Medulla oblongata (tissue), 1 donor: ENCODE measurements around the gene CHDH.

Experiments used
- DNase-seq: peaks from one replicate; pipeline ENCODE4 v3.0.0-alpha.2; 2015; ENCODE audit errors: extremely low spot score

The CHDH gene

GRCh38 chr3:53808496-53808895 is 37.7 kb downstream of the CHDH start:
- no peak for DNase-seq

DNA sequence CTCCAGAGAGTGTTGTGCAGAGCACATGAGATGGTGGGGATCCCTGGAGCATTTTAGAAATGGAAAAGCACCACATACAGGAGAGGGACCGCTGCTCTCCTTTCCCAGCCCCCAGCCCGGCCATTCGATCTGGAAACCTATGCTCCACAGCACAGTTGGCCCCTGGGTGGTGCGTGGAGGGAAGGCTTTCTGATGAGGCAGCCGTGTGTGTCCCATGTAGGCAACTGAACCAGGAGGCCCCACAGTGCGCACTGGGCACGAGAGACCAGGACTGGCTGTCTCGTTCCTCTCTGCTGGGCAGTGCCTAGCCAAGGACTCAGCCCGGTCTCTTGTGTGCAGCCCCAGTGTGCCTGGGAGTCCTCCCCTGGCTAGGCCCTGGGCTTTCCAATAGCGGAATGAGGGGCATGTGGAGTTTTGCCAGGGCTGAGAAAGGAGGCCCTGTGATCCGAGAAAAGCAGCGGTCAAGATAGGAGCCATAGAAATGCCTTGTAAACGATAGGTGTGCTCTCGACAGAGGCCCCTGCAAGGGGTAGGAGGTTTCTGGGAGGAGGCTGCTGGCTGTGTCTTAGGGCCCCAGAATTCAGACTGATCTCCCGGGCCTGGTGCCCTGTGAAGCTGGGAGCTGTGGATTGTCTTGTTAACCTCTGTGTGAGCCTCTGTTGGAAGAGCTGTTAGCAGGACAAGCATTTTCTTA is 39.0 kb downstream of the CHDH start:
- no peak for DNase-seq

- no peak for DNase-seq
Observed at GRCh38 chr3:53806182-53807116, 39.8 kb downstream of the CHDH start.

GRCh38 chr3:53805463-53806159 is 40.6 kb downstream of the CHDH start:
- DNase-seq = no peak

DNA sequence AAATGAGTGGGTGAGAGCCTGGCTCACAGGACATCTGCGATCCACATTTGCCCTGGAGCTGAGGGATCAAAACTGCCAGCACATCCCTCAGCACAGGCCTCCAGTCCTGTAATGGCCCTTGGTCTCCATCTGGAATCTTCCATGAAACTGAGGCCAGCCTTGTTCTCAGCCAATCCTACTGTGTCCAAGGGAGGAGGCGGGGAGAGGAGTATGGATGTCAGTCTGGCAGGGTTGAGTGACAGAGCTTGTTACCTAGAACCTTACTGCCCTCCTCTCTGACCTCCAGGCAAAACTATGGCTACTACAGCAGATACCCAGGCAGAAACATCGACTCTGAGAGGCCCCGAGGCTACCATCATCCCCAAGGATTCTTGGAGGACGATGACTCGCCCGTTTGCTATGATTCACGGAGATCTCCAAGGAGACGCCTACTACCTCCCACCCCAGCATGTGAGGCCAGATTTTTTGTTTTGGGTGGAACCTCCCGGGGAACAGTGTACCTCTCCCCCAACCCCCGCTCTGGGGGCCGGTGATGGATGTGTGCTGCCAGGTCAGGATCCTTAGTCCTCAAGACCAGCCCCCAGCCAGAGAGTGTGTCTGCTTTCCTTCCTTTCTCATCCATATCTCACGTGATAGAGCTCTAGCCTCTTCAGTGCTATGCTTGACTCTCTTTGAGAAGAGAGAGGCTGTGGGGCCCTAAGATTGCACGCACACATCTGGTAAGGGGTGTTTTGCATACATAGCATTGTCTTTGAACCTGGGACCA is 41.3 kb downstream of the CHDH start:
- DNase-seq = no peak

- DNase-seq = no peak
Observed at GRCh38 chr3:53803816-53804695, 42.2 kb downstream of the CHDH start.

DNA sequence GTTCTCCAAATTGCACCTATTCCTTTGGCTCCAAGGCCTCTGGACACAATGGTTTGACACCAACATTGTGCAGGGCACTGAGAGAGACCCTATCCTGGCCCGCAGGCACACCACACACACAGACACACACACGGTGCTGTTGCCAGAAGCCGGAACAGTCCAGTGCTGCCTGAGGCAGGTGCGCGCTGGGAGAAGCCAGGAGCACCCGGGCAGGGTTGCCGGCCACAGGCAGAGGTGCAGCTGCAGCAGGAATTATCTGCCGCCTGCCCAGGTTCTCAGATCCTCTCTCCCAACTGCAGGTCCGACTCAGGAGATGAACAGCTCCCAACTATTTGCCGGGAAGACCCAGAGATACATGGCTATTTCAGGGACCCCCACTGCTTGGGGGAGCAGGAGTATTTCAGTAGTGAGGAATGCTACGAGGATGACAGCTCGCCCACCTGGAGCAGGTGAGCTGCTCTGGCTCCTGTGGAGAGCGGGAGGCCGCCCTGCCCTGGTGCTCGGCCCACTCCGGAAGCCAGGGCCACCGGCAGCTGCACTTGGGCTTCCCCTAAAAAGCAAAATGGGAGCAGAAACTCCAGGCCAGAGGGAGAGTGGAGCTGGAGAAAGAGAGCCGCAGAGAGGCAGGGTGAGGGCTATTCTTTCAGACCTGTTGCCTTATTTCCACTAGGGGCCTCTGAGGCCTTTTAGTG is 42.9 kb downstream of the CHDH start:
- DNase-seq = no peak

DNA sequence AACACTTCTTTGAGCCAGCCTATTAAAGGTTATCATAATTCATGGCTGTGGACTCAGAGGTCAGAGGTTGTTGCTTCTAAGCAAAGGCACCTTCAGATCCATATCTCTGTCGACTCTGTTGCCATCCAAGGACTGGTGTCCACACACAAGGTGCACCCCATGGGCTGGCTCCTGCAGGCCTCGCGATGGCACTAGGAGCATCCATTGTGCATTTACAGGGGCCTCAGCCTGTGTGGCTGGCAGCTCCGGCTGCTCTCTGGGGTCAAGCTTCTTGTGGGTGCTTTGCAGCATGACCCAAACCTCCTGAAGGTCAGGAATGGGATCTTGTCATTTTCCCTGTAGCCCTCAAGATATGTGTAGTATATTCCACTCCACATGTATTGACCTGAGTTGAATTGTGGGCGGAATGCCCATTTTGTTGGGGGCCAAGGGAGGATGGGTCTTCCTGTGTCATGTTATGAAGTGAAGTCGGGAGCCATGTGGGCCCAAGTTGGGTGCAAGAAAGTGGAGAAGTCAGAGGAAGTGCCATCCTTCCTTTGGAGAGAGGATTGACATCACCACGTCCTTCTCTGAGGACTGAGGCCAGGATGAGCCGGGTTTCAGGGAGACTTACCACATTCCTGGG is 43.9 kb downstream of the CHDH start:
- DNase-seq = no peak

- no peak for DNase-seq
Observed at GRCh38 chr3:53801319-53801718, 44.9 kb downstream of the CHDH start.

DNA sequence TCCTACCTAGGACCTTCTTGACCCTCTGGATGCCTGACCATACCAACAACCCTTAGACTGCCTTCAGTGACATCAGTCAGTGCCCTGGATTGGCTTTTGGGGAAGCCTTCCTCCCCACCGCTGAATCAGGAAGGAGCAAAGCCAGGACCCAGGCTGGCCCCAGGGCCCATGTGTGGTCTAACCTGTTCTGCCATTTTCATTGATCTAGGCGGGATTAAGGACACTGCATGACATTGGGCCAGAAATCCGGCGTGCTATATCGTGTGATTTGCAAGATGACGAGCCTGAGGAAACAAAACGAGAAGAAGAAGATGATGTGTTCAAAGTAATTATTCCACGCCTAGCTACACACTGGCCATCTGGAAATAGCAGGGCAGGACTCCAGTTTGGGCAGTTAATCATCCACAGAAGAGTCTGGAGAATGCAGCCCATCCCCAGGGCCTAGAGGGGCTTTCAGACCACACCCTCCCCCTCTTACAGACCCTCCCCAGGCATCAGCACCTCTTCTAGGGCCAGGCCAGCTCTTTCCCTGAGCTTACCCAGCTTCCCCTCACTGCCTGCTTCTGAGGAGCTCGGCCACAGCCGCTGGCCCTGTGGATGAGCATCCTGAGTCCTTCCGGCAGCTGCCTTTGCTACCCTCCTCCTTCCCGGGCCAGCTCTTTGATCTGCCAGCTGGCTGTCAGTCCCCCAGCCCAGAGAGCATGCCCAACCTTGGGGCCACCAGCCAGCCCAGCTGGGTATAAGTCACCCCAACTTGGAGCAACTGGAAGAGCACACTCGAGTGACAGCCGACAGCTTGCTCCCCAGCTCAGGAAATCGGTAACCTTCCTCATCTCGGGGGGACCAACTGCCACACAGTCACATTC is 45.9 kb downstream of the CHDH start:
- DNase-seq = no peak

DNA sequence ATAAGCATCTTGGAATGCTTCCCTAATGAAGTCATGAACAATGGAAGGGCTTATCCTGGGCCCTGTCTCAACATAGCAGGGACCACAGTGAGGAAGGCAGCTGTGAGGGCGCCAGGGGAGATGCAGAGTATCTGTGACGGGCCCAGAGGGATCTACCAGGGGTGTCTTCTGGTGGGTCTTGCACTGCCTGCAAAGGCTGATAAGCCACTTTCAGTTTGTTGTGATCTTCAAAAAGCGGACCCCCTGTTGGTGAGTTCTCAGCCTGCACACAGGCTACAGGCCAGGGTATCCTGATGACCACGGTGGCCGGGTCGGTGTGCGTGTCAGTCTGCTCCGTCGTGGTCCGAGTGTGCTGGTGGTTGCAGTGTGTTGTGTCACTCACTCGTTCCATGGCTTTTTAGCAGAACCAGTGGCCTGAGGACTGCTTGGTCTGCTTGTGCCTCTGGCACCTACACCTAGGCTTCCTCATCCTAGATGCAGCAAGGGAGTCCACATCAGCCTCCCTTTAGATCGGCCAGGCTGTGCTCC is 46.8 kb downstream of the CHDH start:
- DNase-seq = no peak

GRCh38 chr3:53798144-53798543 is 48.1 kb downstream of the CHDH start:
- DNase-seq = no peak

- DNase-seq = peak; percentile 59
Observed at GRCh38 chr3:53795789-53796560, 50.2 kb downstream of the CHDH start.

DNA sequence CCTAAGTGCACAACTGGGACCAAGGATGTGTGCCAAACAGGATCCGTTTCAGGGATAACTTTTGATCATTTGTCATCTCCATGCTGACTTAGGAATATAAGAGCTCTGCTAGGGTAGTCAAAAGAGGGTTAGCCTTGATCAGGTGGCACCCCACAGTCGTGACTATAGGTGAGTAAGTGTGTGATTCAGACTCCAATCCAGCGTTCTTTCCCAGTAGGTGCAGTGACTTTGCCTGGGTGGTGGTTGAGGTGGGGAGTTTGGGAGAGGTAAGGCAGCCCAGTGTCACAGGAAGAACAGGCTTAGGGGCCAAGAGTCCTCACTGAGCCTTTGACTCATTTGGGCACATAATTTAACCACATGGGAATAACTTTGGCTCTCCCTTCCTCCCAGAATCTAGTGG is 51.0 kb downstream of the CHDH start:
- no peak for DNase-seq

DNA sequence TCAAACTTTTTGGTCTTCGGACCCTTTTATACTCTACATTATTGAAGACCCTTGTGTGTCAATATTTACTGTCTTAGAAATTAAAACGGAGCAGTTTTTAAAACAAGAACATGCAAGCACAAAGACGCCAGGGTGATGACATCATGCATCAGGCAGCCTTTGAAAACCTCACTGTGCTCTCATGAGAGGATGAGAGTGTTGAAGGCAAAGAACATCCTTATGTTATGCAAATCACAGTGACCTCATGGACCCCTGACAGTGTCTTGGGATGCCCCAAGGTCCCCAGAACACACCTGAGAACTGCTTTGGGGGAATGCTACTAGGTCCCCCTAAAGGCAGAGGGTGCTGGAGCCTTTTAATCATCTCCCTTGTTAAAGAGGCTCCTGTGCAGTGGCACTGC is 51.6 kb downstream of the CHDH start:
- no peak for DNase-seq

DNA sequence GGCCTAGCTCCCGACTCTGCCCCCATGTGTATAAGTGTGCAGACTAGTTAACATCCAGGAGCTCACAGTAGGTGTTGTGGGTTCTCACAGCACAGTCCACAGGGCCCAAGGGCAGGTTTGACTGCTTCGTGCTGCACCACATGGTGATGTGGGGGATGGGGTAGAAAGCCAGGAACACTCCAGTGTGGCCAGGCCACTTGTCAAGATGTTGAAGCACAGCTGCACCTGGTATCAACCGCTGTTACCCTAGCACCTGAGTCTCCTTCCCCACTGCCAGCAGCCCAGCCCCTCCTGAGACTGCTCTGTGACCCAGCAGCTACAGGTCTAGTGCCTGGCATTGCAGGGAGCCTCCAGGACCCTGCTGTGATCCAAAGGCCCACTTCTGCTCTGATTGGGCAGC is 53.4 kb downstream of the CHDH start:
- no peak for DNase-seq

GRCh38 chr3:53791317-53791716 is 54.9 kb downstream of the CHDH start:
- DNase-seq = no peak

GRCh38 chr3:53790470-53790869 is 55.7 kb downstream of the CHDH start:
- DNase-seq = no peak
